Astrocyte (in vitro differentiated cells and primary cell): Measurements from ENCODE around the gene FSTL5.
"Not testable (repeated sequence)": the region's sequence is repeated elsewhere in the genome, so short reads cannot be mapped to it uniquely, and the experiment has no call there.

Source experiments
- EZH2 ChIP-seq: IDR thresholded peaks from 2 replicates; pipeline ENCODE4 v1.6.1; 2012; ENCODE audit warnings: mild to moderate bottlenecking, low read length, inconsistent platforms; ENCODE audit not compliant: insufficient read depth
- TF ChIP-seq, protein P1 (sequence below): IDR thresholded peaks from 2 replicates; pipeline ENCODE4 v1.5.1; 2011; ENCODE audit warnings: low read depth, mild to moderate bottlenecking, inconsistent platforms, low read length, moderate library complexity; ENCODE audit not compliant: insufficient read depth

DNA sequence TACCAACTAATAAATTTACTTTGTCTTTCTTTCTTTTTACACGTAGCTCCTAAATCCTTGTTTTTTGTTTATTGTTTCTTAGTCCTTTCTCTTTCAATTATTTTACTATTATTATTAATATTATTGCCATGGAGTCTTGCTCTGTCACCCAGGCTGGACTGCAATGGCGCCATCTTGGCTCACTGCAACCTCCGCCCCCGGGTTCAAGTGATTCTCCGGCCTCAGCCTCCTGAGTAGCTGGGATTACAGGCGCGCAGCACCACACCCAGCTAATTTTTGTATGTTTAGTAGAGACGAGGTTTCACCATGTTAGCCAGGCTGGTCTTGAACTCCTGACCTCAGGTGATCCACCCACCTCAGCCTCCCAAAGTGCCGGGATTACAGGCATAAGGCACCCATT, 405.4 kb downstream of the FSTL5 start:
- TF ChIP-seq EZH2 = not testable (repeated sequence)
- TF ChIP-seq, protein P1, sequence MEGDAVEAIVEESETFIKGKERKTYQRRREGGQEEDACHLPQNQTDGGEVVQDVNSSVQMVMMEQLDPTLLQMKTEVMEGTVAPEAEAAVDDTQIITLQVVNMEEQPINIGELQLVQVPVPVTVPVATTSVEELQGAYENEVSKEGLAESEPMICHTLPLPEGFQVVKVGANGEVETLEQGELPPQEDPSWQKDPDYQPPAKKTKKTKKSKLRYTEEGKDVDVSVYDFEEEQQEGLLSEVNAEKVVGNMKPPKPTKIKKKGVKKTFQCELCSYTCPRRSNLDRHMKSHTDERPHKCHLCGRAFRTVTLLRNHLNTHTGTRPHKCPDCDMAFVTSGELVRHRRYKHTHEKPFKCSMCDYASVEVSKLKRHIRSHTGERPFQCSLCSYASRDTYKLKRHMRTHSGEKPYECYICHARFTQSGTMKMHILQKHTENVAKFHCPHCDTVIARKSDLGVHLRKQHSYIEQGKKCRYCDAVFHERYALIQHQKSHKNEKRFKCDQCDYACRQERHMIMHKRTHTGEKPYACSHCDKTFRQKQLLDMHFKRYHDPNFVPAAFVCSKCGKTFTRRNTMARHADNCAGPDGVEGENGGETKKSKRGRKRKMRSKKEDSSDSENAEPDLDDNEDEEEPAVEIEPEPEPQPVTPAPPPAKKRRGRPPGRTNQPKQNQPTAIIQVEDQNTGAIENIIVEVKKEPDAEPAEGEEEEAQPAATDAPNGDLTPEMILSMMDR = not testable (repeated sequence)
